GM12878 (cell line): ENCODE measurements around the gene SLC34A1.

ENCODE experiments used
- CBFB ChIP-seq: IDR thresholded peaks from 2 replicates; pipeline ENCODE4 v1.6.1; 2016; ENCODE audit warnings: antibody characterized with exemption, low read depth
- EZH2 ChIP-seq: IDR thresholded peaks from 2 replicates; pipeline ENCODE4 v1.6.1; 2012; ENCODE audit warnings: low read depth, mild to moderate bottlenecking, control low read depth, inconsistent platforms, low read length, borderline replicate concordance; ENCODE audit not compliant: control insufficient read depth
- MXI1 ChIP-seq: fragments of 150-350 bp; IDR thresholded peaks from 2 replicates; pipeline ENCODE4 v1.6.1; 2011; ENCODE audit warnings: low read depth, mild to moderate bottlenecking, inconsistent platforms, low read length, improper control_type of control experiment
- TAF1 ChIP-seq: IDR thresholded peaks from 2 replicates; pipeline ENCODE4 v1.6.1; 2011; ENCODE audit warnings: mild to moderate bottlenecking, low read depth, low read length, borderline replicate concordance
- TF ChIP-seq, protein P1 (sequence below), 3 experiments: IDR thresholded peaks in 2 of 3; conservative IDR thresholded peaks in 1 of 3; 2 replicates each; pipeline ENCODE4 v1.5.1; 2011; ENCODE audit warnings: low read depth in 3 of 3, low read length in 3 of 3, mild to moderate bottlenecking in 3 of 3, control low read depth in 2 of 3, moderate library complexity in 2 of 3, inconsistent platforms in 1 of 3, mixed read lengths in 1 of 3; ENCODE audit not compliant: control insufficient read depth in 2 of 3, insufficient read depth in 1 of 3; ENCODE audit errors: extremely low read depth in 1 of 3

DNA sequence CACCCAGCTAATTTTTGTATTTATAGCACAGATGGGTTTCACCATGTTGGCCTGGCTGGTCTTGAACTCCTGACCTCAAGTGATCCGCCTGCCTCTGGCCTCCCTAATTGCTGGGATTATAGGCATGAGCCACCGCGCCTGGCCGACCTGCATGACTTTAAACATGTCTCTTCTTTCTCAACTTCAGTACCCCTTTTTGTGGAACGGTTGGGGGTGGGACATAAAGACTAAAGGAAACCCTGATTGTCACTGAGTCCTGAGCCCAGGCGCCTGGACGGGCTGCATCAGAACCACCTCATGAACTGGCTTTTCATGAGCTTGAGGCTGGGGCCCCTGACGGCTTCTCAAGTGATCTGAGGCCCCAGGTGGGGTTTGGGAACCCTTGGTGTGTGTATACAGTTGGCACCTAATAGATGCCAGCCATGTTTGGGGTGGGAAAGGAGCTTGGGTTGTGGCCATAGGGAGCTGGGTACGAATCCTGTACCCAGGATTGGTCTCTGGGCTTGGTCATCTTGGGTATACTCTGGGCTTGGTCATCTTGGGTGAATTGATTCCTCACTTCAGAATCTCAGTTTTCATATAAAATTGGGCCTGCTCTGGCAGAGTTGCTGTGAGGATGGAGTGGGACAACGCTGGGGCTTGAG is 44.5 kb downstream of the SLC34A1 start:
- TF ChIP-seq, protein P1, sequence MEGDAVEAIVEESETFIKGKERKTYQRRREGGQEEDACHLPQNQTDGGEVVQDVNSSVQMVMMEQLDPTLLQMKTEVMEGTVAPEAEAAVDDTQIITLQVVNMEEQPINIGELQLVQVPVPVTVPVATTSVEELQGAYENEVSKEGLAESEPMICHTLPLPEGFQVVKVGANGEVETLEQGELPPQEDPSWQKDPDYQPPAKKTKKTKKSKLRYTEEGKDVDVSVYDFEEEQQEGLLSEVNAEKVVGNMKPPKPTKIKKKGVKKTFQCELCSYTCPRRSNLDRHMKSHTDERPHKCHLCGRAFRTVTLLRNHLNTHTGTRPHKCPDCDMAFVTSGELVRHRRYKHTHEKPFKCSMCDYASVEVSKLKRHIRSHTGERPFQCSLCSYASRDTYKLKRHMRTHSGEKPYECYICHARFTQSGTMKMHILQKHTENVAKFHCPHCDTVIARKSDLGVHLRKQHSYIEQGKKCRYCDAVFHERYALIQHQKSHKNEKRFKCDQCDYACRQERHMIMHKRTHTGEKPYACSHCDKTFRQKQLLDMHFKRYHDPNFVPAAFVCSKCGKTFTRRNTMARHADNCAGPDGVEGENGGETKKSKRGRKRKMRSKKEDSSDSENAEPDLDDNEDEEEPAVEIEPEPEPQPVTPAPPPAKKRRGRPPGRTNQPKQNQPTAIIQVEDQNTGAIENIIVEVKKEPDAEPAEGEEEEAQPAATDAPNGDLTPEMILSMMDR (IDR thresholded peaks at IDR 0.05 in 2 of 3, conservative IDR thresholded peaks at IDR 0.05 in 1 of 3; ENCODE audit: control insufficient read depth in 2 of 3, extremely low read depth in 1 of 3, insufficient read depth in 1 of 3, low read depth in 3 of 3, low read length in 3 of 3): no peak
- TF ChIP-seq TAF1 (no peak), CBFB (no peak), MXI1 (no peak), EZH2 (no peak)
